RWPE1 (cell line): ENCODE results near the gene TMC8.

Source experiments
- CTCF ChIA-PET: fragments of 350-600 bp; sonication (Branson Sonifier 250); formaldehyde crosslinking; extraction: SDS; loops from one replicate; lab custom pipeline; 2021; lab: Yijun Ruan, JAX
- POLR2A ChIA-PET: fragments of 400-600 bp; formaldehyde crosslinking; extraction: SDS; loops from one replicate; lab custom pipeline; 2020; ENCODE audit warnings: antibody characterized with exemption; ENCODE audit not compliant: low non-redundant PET; lab: Yijun Ruan, JAX
- DNase-seq: peaks from one replicate; pipeline ENCODE4 v3.0.0; 2012; ENCODE audit warnings: low spot score
- H3K27ac ChIP-seq: fragments of 450-650 bp; 2 replicates; pipeline ENCODE4 v1.5.1; 2017
- TF ChIP-seq, protein P1 (sequence below): fragments of 450-650 bp; conservative IDR thresholded peaks from 2 replicates; pipeline ENCODE4 v1.5.1; 2017; ENCODE audit warnings: low read depth, mild to moderate bottlenecking

TMC8 gene

DNA sequence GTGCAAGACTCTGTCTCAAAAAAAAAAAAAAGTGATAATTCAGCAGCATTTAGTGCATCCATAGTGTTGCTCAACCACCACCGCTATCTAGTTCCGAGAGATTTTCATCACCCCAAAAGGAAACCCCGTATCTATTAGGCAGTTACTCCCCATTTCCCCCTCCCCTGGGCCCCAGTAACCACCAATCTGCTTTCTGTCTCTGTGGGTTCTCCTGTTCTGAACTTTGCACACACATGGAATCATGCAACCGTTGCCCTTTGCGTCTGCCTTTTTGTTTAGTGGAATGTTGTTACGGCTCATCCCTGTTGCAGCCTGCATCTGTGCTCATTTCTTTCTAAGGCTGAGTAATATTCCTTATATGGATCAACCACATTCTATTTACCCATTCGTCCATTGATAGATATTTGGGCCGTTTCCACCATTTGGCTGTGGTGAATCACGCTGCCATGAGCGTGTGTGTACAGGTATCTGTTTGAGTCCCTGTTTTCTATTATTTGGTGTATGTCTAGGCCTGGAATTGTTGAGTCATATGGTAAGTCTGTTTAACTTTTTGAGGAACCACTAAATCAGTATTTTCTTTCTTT lies 29.1 kb downstream of the TMC8 start:
- H3K27ac ChIP-seq: peak overlapping the region; percentile 98
- peak; percentile 83 for DNase-seq
- CTCF ChIA-PET: interaction anchor here (0.6 to 0.7 kb wide), 2 partner anchors 29 to 552 kb away, joined by 3 to 4 read pairs; partner anchors contain the start of gene TMC8

DNA sequence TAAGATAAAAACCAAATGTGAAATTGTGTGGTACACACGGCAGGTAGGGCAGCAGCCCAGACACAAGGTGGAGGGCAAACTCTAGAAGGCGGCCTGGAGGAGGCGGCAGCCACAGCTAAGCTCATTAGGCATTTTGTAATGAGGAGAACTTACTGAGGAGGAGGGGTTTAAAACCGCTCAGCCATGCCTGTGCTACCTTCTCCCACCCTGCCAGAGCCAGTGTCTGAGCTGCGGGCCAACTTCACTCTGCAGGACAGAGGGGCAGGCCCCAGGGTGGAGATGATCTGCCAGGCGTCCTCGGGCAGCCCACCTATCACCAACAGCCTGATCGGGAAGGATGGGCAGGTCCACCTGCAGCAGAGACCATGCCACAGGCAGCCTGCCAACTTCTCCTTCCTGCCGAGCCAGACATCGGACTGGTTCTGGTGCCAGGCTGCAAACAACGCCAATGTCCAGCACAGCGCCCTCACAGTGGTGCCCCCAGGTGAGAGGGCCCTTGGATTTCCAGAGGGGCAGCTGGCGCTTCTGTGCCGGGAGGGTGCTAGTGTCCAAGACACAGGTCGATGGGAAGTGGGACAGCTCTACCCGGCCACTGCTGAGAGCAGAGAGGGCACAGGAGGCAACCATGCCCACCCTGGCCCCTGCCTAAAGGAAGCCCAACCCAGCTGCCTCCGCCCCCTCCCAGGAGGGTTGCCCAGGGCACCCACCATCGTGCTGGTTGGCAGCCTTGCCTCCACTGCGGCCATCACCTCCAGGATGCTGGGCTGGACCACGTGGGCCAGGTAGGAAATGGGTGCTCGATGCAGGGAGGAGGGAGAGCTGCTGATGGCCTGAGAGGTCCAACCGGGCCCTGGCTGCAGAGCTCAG lies 33.5 kb downstream of the TMC8 start:
- CTCF ChIA-PET: no interaction called here
- no peak for DNase-seq
- POLR2A ChIA-PET: no interaction called here
- TF ChIP-seq, protein P1, sequence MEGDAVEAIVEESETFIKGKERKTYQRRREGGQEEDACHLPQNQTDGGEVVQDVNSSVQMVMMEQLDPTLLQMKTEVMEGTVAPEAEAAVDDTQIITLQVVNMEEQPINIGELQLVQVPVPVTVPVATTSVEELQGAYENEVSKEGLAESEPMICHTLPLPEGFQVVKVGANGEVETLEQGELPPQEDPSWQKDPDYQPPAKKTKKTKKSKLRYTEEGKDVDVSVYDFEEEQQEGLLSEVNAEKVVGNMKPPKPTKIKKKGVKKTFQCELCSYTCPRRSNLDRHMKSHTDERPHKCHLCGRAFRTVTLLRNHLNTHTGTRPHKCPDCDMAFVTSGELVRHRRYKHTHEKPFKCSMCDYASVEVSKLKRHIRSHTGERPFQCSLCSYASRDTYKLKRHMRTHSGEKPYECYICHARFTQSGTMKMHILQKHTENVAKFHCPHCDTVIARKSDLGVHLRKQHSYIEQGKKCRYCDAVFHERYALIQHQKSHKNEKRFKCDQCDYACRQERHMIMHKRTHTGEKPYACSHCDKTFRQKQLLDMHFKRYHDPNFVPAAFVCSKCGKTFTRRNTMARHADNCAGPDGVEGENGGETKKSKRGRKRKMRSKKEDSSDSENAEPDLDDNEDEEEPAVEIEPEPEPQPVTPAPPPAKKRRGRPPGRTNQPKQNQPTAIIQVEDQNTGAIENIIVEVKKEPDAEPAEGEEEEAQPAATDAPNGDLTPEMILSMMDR: no peak
- H3K27ac ChIP-seq: peak overlapping the region; percentile 17; the same call in 1 of the 2 replicates

More for the DNA sequence above, 29.1 kb downstream of the TMC8 start:
- TF ChIP-seq, protein P1: no peak
- POLR2A ChIA-PET: interaction anchor here (1.2 kb wide), 1 partner anchor 18 kb away, joined by 7 read pairs; no protein-coding TSS in a partner anchor

DNA sequence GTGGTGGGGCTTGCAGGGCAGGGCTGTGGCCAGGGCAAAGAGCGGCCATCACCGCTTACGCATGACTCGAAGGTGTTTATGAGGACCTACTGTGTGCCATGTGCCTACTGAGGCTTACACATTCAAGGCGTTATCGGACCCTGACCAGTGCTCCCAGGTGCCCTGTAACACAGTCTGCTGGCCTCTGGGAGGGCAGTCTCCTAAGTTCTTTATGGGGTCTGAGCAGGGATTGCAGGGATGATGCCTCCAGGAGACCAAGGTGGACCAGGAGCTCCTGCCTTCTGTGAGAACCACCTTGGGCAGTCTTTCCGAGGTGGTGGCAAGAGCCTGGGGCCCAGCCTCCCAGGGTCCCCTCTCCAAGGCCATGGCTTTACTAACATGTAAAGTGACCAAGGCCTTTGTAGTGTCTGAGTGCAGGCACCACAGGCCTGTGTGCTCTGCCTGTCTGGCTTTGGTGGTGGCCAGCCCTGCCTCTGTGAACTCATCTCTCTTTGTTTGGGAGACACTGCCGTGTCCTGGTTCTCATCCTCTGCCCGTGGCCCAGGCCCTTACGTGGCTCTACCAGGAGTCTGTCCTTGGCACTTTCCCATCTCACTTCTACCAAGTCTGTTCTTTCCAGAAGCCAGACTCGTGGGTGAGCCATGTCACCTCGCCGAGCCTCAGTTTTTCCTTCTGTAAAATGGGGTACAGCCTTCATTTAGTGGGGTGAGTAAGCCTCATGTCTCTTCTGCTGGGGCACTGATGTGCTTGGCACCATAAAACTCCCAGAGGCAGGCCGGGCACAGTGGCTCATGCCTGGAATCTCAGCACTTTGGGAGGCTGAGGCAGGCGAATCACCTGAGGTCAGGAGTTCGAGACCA lies 34.4 kb downstream of the TMC8 start:
- ChIA-PET POLR2A (no interaction called here), CTCF (interaction anchor here (0.6 kb wide), 1 partner anchor 623 kb away, joined by 5 read pairs; no protein-coding TSS in a partner anchor)
- DNase-seq: no peak
- H3K27ac ChIP-seq: no peak overlapping the region
- TF ChIP-seq, protein P1: no peak

DNA sequence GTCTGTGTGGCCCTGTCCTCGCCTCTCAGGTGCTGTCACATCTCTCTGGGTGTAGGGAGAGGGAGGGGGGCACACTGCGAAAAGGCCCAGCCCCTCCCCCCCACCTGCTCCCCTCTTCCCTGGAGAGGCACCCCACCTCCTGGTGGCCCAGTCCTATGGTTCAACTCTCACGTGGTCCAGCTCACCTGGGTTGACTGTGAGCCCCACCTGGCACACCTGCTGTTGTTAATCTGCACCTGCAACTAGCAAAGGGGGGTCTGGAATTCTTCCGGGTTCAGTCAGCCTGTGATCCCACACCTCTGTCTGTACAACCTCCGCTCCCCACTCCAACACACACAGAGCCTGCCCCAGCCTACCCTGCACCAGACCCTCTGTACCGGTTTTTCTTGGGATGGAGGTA lies 35.8 kb downstream of the TMC8 start:
- TF ChIP-seq, protein P1: no peak
- H3K27ac ChIP-seq: no peak overlapping the region
- POLR2A ChIA-PET: no interaction called here
- CTCF ChIA-PET: no interaction called here
- no peak for DNase-seq

DNA sequence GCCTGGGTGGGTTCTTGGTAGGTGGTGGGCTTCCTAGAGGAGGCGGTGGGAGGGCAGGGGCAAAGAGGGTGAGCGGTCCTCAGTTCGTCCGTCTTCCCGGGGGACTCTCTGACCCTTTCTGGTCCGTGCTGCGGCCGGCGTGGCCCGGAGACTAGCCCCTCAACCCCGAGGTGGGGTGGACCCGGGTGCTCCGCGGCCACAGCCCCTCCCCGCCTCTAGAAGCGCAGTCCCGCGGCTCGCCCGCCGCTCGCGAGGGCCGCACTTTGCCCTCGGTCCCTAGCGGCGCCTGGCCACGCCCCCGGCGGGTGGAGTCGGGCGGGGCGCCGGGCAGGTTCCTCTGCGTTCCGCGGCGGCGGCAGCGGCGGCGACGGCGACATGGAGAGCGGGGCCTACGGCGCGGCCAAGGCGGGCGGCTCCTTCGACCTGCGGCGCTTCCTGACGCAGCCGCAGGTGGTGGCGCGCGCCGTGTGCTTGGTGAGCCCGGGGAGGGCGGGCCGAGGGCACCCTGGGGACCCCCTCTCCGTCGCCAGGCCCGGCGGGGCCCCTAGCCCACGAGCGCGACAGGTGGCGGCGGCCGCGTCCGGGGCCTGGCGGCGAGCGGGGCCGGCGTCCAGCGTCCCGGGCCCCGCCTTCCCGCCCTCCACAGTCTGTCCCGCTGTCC lies 37.8 kb downstream of the TMC8 start, which contains the start of gene SYNGR2:
SYNGR2 (plus strand) TSS at position 340 of the 661 bp plus-strand sequence; CDS start at position 376, 36 bp downstream.
- TF ChIP-seq, protein P1: no peak
- POLR2A ChIA-PET: no interaction called here
- CTCF ChIA-PET: interaction anchor here (1.4 kb wide), 1 partner anchor 254 kb away, joined by 3 read pairs; no protein-coding TSS in a partner anchor
- H3K27ac ChIP-seq: peak within 1 kb of the TSS; percentile 67
- DNase-seq: peak; percentile 84
